ENCODE data around the gene PTPRD. TPM values are rescaled to one million over a fixed set of nuclear protein-coding genes. Genes with fewer than 3 reads are reported as not detected.

The PTPRD gene
- total and polyA plus RNA-seq, 9 donors = 16.2 to 231 (median 85.8) TPM

DNA sequence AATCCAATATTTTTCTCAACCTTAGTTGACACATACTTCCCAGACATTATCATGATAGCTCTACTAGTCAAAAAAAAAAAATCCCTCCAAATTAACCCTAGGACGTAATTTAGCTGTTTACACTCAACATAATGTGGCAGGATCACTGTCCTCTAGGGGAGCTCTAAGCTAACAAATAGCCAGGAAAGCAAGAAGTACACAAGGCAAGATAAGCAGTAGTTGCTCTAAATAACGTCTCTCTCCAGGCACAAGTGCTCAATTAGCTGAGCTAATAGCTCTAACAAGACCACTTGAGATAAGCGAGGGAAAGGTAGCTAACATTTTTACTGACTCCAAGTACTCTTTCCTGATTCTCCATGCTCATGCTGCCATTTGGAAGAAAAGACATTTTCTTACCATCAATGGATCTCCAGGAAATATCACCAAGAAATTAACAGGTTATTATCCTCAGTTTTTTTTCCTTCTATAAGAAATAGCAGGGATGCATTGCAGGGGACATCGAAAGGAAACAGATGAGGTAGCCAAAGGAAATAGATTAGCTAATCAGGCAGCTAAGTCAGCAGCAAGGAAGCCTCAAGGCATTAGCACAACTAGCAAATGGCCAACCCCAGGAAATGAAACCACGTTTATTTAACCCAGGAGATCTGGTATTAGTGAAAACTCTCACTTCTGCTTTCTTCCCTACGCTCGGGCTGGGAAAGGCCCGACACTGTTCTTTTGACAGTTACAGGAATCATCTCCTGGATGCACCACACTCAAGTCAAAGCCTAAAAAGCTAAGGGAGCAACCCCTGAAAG is 614.1 kb downstream of the PTPRD start:
- no peak overlapping the region for H3K27ac ChIP-seq
- H3K4me1 ChIP-seq (ENCODE audit: insufficient read depth) = no peaks in the 10 kb centered on the region
- no peak overlapping the region for H3K4me3 ChIP-seq
- no peaks in the 10 kb centered on the region for H3K9me3 ChIP-seq
- TF ChIP-seq POLR2A (IDR thresholded peaks at IDR 0.05) = no peak
- TF ChIP-seq, protein P1, sequence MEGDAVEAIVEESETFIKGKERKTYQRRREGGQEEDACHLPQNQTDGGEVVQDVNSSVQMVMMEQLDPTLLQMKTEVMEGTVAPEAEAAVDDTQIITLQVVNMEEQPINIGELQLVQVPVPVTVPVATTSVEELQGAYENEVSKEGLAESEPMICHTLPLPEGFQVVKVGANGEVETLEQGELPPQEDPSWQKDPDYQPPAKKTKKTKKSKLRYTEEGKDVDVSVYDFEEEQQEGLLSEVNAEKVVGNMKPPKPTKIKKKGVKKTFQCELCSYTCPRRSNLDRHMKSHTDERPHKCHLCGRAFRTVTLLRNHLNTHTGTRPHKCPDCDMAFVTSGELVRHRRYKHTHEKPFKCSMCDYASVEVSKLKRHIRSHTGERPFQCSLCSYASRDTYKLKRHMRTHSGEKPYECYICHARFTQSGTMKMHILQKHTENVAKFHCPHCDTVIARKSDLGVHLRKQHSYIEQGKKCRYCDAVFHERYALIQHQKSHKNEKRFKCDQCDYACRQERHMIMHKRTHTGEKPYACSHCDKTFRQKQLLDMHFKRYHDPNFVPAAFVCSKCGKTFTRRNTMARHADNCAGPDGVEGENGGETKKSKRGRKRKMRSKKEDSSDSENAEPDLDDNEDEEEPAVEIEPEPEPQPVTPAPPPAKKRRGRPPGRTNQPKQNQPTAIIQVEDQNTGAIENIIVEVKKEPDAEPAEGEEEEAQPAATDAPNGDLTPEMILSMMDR (IDR thresholded peaks at IDR 0.05) = no peak
- TF ChIP-seq EP300 (IDR thresholded peaks at IDR 0.05) = no peak
- DNase-seq = no peak
- intact Hi-C loops (cut with DNase I) = no loop called here
- H3K27me3 ChIP-seq = no peaks in the 10 kb centered on the region
- H3K36me3 ChIP-seq = no peaks in the 10 kb centered on the region
- 71 to 76% (median 72%) methylated on average over 8 of the region's 8 CpGs for WGBS, 3 donors

DNA sequence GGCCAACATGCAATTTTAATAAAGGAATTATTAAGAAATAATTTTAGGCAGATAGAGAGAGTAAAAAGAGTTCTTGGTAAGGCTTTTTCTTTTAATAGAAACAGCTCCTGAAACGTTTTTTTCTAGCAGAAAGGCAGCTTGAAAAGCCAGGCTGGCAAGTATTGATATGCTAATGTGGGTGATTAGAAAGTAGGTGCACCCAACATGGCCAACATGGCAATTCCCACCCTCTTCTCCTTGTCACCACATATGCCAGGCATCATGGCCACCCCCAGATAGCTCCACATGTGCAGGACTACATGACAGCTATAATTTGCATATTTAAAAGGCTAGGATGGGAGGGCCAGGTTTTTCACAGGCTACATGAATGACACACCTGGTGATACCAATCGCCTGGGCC is 615.2 kb downstream of the PTPRD start:
- 51 to 55% (median 53%) methylated on average over 2 of the region's 2 CpGs for WGBS, 3 donors
- intact Hi-C loops (cut with DNase I) = no loop called here

DNA sequence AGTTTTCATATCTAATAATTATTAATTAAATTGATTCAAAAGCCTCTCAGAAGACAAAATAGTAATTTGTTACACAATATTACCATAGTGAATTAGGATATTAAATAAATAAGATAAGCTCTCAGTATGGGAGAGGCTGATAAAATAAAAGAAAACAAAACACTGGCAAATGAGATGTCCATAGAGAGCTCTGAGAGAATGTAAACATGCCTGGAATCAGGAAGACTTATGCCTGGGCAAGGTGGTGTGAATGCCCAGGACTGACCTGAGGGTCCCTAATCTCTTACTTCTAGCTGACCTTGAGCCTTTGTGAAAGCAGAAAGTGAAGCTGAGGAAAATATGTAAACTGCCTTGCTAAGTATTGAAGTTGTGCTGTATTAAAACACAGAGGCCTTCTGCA is 616.5 kb downstream of the PTPRD start:
- Histone ChIP-seq H3K27ac (no peak overlapping the region), H3K9me3 (no peaks in the 10 kb centered on the region), H3K27me3 (no peaks in the 10 kb centered on the region), H3K36me3 (no peaks in the 10 kb centered on the region), H3K4me1 (ENCODE audit: insufficient read depth) (no peaks in the 10 kb centered on the region), H3K4me3 (no peak overlapping the region)
- TF ChIP-seq, protein P1 (IDR thresholded peaks at IDR 0.05) = no peak
- TF ChIP-seq EP300 (IDR thresholded peaks at IDR 0.05) = no peak
- TF ChIP-seq POLR2A (IDR thresholded peaks at IDR 0.05) = no peak
- intact Hi-C loops (cut with DNase I) = no loop called here
- no peak for DNase-seq

More for the DNA sequence above, 615.2 kb downstream of the PTPRD start:
- Histone ChIP-seq H3K4me3 (no peak overlapping the region), H3K27me3 (no peaks in the 10 kb centered on the region), H3K4me1 (ENCODE audit: insufficient read depth) (no peaks in the 10 kb centered on the region), H3K9me3 (no peaks in the 10 kb centered on the region), H3K36me3 (no peaks in the 10 kb centered on the region), H3K27ac (no peak overlapping the region)
- TF ChIP-seq EP300 (IDR thresholded peaks at IDR 0.05) (no peak), POLR2A (IDR thresholded peaks at IDR 0.05) (no peak)
- TF ChIP-seq, protein P1 (IDR thresholded peaks at IDR 0.05) = no peak
- DNase-seq = no peak

DNA sequence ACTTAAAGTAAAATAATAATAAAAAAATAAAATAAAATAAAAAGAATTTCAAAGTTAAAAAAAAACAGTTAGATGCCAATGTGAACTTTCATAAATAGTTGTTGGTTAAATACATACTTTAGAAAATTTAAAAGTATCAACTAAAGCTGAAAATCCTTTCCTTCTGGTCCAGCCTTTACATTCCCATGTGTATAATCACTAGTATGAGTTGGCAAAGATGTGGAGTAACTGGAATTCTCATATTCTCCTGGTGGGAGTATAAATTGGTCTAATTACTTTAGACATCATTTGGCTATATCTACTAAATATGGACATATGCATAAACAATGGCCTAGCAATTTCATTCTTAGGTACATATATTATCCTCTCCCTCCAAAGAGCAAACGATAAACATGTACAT is 619.9 kb downstream of the PTPRD start:
- intact Hi-C loops (cut with DNase I) = no loop called here
- TF ChIP-seq POLR2A (IDR thresholded peaks at IDR 0.05) (no peak), EP300 (IDR thresholded peaks at IDR 0.05) (no peak)
- TF ChIP-seq, protein P1 (IDR thresholded peaks at IDR 0.05) = no peak
- DNase-seq = no peak
- Histone ChIP-seq H3K4me3 (no peak overlapping the region), H3K4me1 (ENCODE audit: insufficient read depth) (no peaks in the 10 kb centered on the region), H3K27me3 (no peaks in the 10 kb centered on the region), H3K9me3 (no peaks in the 10 kb centered on the region), H3K36me3 (no peaks in the 10 kb centered on the region), H3K27ac (no peak overlapping the region)
- WGBS, 3 donors = 7 to 29% (median 14%) methylated on average over 1 of the region's 1 CpG

Measured in ovary (tissue), 9 donors.